ENCODE results near the gene GRHPR.
A peak's percentile ranks its signal among the peaks of the same experiment; 100 is the strongest.

Gene GRHPR

GRCh38 chr9:37437621-37438020 lies 15.1 kb downstream of the GRHPR start:
- no peak for DNase-seq
- in situ Hi-C loops (cut with MboI; ENCODE audit: low pct_unique_long_range_greater_than_20kb, low sequenced_read_pairs), result no loop called here

GRCh38 chr9:37438359-37438758 lies 15.9 kb downstream of the GRHPR start:
- DNase-seq, result no peak
- in situ Hi-C loops (cut with MboI; ENCODE audit: low pct_unique_long_range_greater_than_20kb, low sequenced_read_pairs), result no loop called here

- DNase-seq, result no peak
- in situ Hi-C loops (cut with MboI; ENCODE audit: low pct_unique_long_range_greater_than_20kb, low sequenced_read_pairs), result no loop called here
Observed at GRCh38 chr9:37441776-37442370, 19.4 kb downstream of the GRHPR start.

- DNase-seq, result no peak
- in situ Hi-C loops (cut with MboI; ENCODE audit: low pct_unique_long_range_greater_than_20kb, low sequenced_read_pairs), result no loop called here
Observed at GRCh38 chr9:37442556-37442955, 20.1 kb downstream of the GRHPR start.

GRCh38 chr9:37443566-37443965 lies 21.1 kb downstream of the GRHPR start:
- in situ Hi-C loops (cut with MboI; ENCODE audit: low pct_unique_long_range_greater_than_20kb, low sequenced_read_pairs), result no loop called here
- DNase-seq, result no peak

- in situ Hi-C loops (cut with MboI; ENCODE audit: low pct_unique_long_range_greater_than_20kb, low sequenced_read_pairs), result no loop called here
- no peak for DNase-seq
Observed at GRCh38 chr9:37444890-37445289, 22.4 kb downstream of the GRHPR start.

- in situ Hi-C loops (cut with MboI; ENCODE audit: low pct_unique_long_range_greater_than_20kb, low sequenced_read_pairs), result no loop called here
Observed at GRCh38 chr9:37445832-37446231, 23.3 kb downstream of the GRHPR start.

GRCh38 chr9:37446401-37446800 lies 23.9 kb downstream of the GRHPR start:
- in situ Hi-C loops (cut with MboI; ENCODE audit: low pct_unique_long_range_greater_than_20kb, low sequenced_read_pairs), result no loop called here
- DNase-seq, result no peak

More at GRCh38 chr9:37445832-37446231, 23.3 kb downstream of the GRHPR start:
- no peak for DNase-seq

- DNase-seq, result no peak
- in situ Hi-C loops (cut with MboI; ENCODE audit: low pct_unique_long_range_greater_than_20kb, low sequenced_read_pairs), result no loop called here
Observed at GRCh38 chr9:37447111-37447510, 24.6 kb downstream of the GRHPR start.

- DNase-seq, result no peak
- in situ Hi-C loops (cut with MboI; ENCODE audit: low pct_unique_long_range_greater_than_20kb, low sequenced_read_pairs), result no loop called here
Observed at GRCh38 chr9:37449862-37450632, 27.6 kb downstream of the GRHPR start.

- DNase-seq, result no peak
- in situ Hi-C loops (cut with MboI; ENCODE audit: low pct_unique_long_range_greater_than_20kb, low sequenced_read_pairs), result no loop called here
Observed at GRCh38 chr9:37451628-37452027, 29.1 kb downstream of the GRHPR start.

- DNase-seq, result no peak
- in situ Hi-C loops (cut with MboI; ENCODE audit: low pct_unique_long_range_greater_than_20kb, low sequenced_read_pairs), result no loop called here
Observed at GRCh38 chr9:37452611-37453010, 30.1 kb downstream of the GRHPR start.

- in situ Hi-C loops (cut with MboI; ENCODE audit: low pct_unique_long_range_greater_than_20kb, low sequenced_read_pairs), result no loop called here
- no peak for DNase-seq
Observed at GRCh38 chr9:37453827-37454226, 31.3 kb downstream of the GRHPR start.

GRCh38 chr9:37454238-37454637 lies 31.7 kb downstream of the GRHPR start:
- in situ Hi-C loops (cut with MboI; ENCODE audit: low pct_unique_long_range_greater_than_20kb, low sequenced_read_pairs), result no loop called here
- DNase-seq, result no peak

GRCh38 chr9:37455884-37456647 lies 33.6 kb downstream of the GRHPR start:
- no peak for DNase-seq
- in situ Hi-C loops (cut with MboI; ENCODE audit: low pct_unique_long_range_greater_than_20kb, low sequenced_read_pairs), result no loop called here

- no peak for DNase-seq
- in situ Hi-C loops (cut with MboI; ENCODE audit: low pct_unique_long_range_greater_than_20kb, low sequenced_read_pairs), result no loop called here
Observed at GRCh38 chr9:37456817-37457216, 34.3 kb downstream of the GRHPR start.

GRCh38 chr9:37464006-37464405 lies 41.5 kb downstream of the GRHPR start:
- in situ Hi-C loops (cut with MboI; ENCODE audit: low pct_unique_long_range_greater_than_20kb, low sequenced_read_pairs), result no loop called here
- no peak for DNase-seq

- peak; percentile 83 for DNase-seq
Observed at GRCh38 chr9:37464426-37465248, 42.1 kb downstream of the GRHPR start.

GRCh38 chr9:37465249-37466036 lies 42.9 kb downstream of the GRHPR start, which contains the start of gene ZBTB5:
TSS of gene ZBTB5 (minus strand) at chr9:37465450. CDS start at chr9:37442551, 22,899 bp downstream.
- in situ Hi-C loops (cut with MboI; ENCODE audit: low pct_unique_long_range_greater_than_20kb, low sequenced_read_pairs), result no loop called here
- DNase-seq, result peak; percentile 100

More at GRCh38 chr9:37464426-37465248, 42.1 kb downstream of the GRHPR start:
- in situ Hi-C loops (cut with MboI; ENCODE audit: low pct_unique_long_range_greater_than_20kb, low sequenced_read_pairs), result no loop called here
